GM21423 (cell line): ENCODE results near the gene AP4M1.
"Not testable (repeated sequence)": the region's sequence is repeated elsewhere in the genome, so short reads cannot be mapped to it uniquely, and the experiment has no call there.

Source experiments
- ATAC-seq: cut with Tn5 transposase; IDR thresholded peaks from one replicate; pipeline ENCODE4 v1.9.1; 2021; ENCODE audit warnings: mild to moderate bottlenecking, moderate library complexity; ENCODE audit not compliant: unreplicated experiment

Gene AP4M1

DNA sequence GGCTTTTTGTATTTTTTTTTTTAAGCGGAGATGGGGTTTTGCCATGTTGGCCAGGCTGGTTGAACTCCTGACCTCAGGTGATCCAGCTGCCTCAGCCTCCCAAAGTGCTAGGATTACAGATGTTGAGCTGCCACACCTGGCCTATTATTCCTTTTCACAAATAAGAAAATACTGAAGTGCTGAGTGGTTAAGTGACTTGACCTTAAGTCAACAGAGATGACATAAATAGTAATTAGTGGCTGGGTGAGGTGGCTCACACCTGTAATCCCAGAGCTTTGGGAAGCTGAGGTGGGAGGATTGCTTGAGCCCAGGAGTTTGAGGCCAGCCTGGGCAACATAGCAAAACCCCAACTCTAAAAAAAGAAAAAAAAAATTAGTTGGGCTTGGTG, 28.8 kb downstream of the AP4M1 start:
- ATAC-seq = not testable (repeated sequence)

- ATAC-seq = no peak
Observed at GRCh38 chr7:100130608-100131453, 29.4 kb downstream of the AP4M1 start.

DNA sequence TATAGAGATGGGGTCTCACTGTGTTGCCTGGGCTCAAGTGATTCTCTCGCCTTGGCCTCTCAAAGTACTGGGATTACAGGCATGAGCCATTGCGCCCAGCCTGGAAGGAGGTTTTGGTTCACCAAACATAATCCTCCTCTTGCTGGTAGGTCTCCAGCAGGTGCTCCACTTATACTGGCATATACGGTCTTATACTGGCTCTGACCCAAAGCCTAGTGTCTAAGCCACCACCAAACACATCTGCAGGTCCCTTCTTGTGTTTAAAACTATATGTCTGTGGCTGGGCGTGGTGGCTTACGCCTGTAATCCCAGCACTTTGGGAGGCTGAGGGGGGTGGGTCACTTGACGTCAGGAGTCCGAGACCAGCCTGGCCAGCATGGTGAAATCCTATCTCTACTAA, 30.7 kb downstream of the AP4M1 start:
- ATAC-seq = no peak

- ATAC-seq = no peak
Observed at GRCh38 chr7:100132697-100133151, 31.3 kb downstream of the AP4M1 start.

GRCh38 chr7:100137851-100138760, 36.7 kb downstream of the AP4M1 start:
- no peak for ATAC-seq

GRCh38 chr7:100141555-100141949, 40.1 kb downstream of the AP4M1 start:
- ATAC-seq = no peak

- ATAC-seq = no peak
Observed at GRCh38 chr7:100142461-100142860, 41.0 kb downstream of the AP4M1 start.

GRCh38 chr7:100146350-100146749, 44.9 kb downstream of the AP4M1 start:
- ATAC-seq = not testable (repeated sequence)

DNA sequence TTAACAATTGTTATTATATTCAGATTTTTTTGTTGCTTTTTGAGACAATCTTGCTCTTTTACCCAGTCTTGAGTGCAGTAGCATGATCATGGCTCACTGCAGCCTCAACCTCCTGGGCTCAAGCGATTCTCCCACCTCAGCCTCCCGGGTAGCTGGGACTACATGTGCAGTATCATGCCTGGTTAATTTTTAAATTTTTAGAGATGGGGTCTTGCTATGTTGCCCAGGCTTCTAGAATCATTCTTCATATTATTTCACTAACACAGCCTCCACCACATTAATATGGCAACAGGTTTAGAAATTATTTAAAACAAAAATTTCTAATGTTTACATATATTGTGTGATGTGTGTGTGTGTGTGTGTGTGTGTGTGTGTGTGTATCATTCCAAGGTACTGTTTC, 45.8 kb downstream of the AP4M1 start:
- no peak for ATAC-seq

- ATAC-seq = peak; percentile 2
Observed at GRCh38 chr7:100148225-100148558, 46.7 kb downstream of the AP4M1 start.

DNA sequence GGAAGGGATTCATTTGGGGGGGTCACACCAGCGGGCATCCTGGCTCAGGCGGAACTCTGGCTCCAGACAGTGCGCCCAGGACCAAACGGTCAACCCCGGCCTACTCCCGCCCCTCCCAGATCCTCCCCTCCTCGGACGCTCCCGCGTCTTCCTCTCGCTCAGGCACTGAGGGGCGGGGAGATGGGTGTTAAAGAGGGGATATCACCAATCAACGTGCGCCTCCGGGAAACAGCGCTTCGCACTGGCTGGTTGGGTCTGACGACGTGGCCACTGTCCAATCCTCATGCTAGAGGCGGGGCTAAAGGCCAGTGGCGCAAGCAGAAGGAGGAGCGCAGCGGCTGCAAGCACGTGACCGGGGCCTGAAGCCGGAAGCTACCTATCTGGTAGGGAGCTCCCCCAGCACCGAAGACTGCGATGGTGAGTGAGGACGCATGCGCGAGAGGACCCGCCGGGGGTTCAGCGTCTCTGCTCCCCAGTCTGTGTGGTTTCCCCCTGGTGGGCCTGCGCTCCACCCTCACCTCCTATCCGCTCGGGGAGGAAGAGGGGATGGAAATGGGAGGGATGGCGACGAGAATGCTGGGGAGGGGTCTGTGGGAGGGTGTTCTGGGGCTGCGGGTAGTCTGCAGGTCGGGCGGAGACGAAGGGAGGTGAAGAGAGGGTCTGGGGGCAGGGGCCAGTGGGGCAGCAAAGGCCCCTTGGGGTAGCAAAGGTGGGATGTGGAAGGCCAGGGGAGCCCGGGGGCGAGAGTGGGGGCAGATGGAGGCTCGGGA, 47.3 kb downstream of the AP4M1 start, which contains the start of gene LAMTOR4:
LAMTOR4 (plus strand) TSS at position 360 of the 770 bp plus-strand sequence; CDS start at position 415, 55 bp downstream.
- ATAC-seq = peak; percentile 98

- ATAC-seq = no peak
Observed at GRCh38 chr7:100152404-100152803, 51.0 kb downstream of the AP4M1 start.

GRCh38 chr7:100152937-100153666, 51.7 kb downstream of the AP4M1 start:
- no peak for ATAC-seq

GRCh38 chr7:100153708-100154535, 52.5 kb downstream of the AP4M1 start:
- ATAC-seq = no peak

- ATAC-seq = no peak
Observed at GRCh38 chr7:100154651-100155491, 53.4 kb downstream of the AP4M1 start.

GRCh38 chr7:100155553-100156317, 54.3 kb downstream of the AP4M1 start:
- ATAC-seq = no peak

DNA sequence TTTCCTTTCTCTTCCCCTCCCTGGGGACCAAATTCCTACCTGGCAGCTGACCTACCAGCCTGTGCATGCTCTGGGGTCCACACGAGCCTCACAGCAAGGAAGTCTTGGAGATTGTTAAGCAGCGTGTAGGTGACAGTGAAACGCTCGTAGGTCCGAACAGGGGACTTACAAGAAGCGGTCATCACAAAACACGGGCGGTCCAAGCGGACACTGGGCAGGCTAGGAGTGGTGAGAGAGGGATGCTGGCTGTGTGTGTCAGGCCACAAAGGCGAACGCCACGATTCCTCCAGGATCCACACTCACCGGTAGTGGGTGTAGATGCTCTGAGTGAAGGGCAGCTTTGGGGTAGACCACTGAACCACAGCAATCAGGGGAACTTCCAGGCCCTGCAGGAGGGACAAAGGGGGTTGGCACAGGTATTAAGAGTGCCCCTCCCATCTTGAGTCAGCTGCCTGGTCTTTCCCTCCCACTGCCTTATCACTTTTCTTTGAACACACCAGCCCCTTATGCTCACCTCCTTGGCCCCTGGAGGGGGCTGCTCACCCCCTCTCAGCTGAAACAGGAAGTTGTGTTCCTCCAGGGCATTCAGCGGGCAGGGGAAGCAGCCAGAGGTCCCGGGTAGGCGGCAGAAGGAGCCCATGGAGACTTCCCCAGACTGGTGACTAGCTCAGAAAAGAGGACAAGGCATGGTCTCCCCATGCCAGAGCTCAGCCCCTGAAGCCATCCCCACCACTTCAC, 55.1 kb downstream of the AP4M1 start:
- no peak for ATAC-seq
